Stimulated activated CD4-positive, alpha-beta T cell treated with anti-CD3 and anti-CD28 coated beads, Interleukin-15, amount 100 ng/mL, for 48 hours (primary cell): ENCODE measurements around the gene SERPINC1.
"Not testable (repeated sequence)": the region's sequence is repeated elsewhere in the genome, so short reads cannot be mapped to it uniquely, and the experiment has no call there.

Experiments used
- DNase-seq, 2 donors: peaks; one replicate each; pipeline ENCODE4 v3.0.0-alpha.2; 2020; ENCODE audit warnings: low read depth in 2 of 2

The SERPINC1 gene

GRCh38 chr1:173917149-173917548, at the start of gene SERPINC1:
Gene SERPINC1, minus strand, starts transcription at chr1:173917327. Its CDS starts 68 bp downstream, at chr1:173917259.
- no peak for DNase-seq

- DNase-seq, result not testable (repeated sequence)
Measured at GRCh38 chr1:173965896-173966295, 48.8 kb upstream of the SERPINC1 start.

GRCh38 chr1:173963477-173963876, 46.4 kb upstream of the SERPINC1 start:
- DNase-seq, result no peak

GRCh38 chr1:173960625-173961024, 43.5 kb upstream of the SERPINC1 start:
- DNase-seq, result no peak

- DNase-seq, result no peak
Measured at GRCh38 chr1:173954179-173954578, 37.1 kb upstream of the SERPINC1 start.

- no peak for DNase-seq
Measured at GRCh38 chr1:173948594-173948993, 31.5 kb upstream of the SERPINC1 start.

GRCh38 chr1:173946380-173946921, 29.3 kb upstream of the SERPINC1 start:
- DNase-seq, result no peak

- no peak for DNase-seq
Measured at GRCh38 chr1:173937062-173937461, 19.9 kb upstream of the SERPINC1 start.

- DNase-seq, result no peak
Measured at GRCh38 chr1:173934440-173934839, 17.3 kb upstream of the SERPINC1 start.

- DNase-seq, result not testable (repeated sequence)
Measured at GRCh38 chr1:173930541-173930940, 13.4 kb upstream of the SERPINC1 start.

- no peak for DNase-seq
Measured at GRCh38 chr1:173925306-173926242, 8.4 kb upstream of the SERPINC1 start.

- DNase-seq, result no peak
Measured at GRCh38 chr1:173920861-173921260, 3.7 kb upstream of the SERPINC1 start.

GRCh38 chr1:173917635-173918493, 737 bp upstream of the SERPINC1 start:
- DNase-seq, result no peak

GRCh38 chr1:173916667-173917066, 460 bp downstream of the SERPINC1 start:
- no peak for DNase-seq

GRCh38 chr1:173915596-173915995, 1.5 kb downstream of the SERPINC1 start:
- DNase-seq, result no peak

- no peak for DNase-seq
Measured at GRCh38 chr1:173914366-173914871, 2.7 kb downstream of the SERPINC1 start.

GRCh38 chr1:173913111-173913510, 4.0 kb downstream of the SERPINC1 start:
- no peak for DNase-seq

- no peak for DNase-seq
Measured at GRCh38 chr1:173903827-173904531, 13.1 kb downstream of the SERPINC1 start.

- no peak for DNase-seq
Measured at GRCh38 chr1:173900992-173901391, 16.1 kb downstream of the SERPINC1 start.

- DNase-seq, result no peak
Measured at GRCh38 chr1:173900427-173900826, 16.7 kb downstream of the SERPINC1 start.

GRCh38 chr1:173894189-173894588, 22.9 kb downstream of the SERPINC1 start:
- no peak for DNase-seq
